CD4-positive, CD25-positive, alpha-beta regulatory T cell (primary cell): ENCODE measurements around the gene ADORA2B. TPM values are rescaled to one million over a fixed set of nuclear protein-coding genes. Genes with fewer than 3 reads are reported as not detected.

Source experiments
- ATAC-seq, 2 donors: fragments of 150-1000 bp; cut with Tn5 transposase; one replicate each; pipeline ENCODE4 v1.10.0; 2021; ENCODE audit warnings: low read depth in 2 of 2, moderate number of reproducible peaks in 2 of 2, moderate library complexity in 1 of 2
- DNase-seq, 3 donors: peaks; one replicate each; pipeline versions ENCODE4 v3.0.0 to v3.0.0-alpha.2; 2012 to 2022; ENCODE audit warnings: mixed read lengths in 1 of 3
- H3K27ac ChIP-seq: one replicate; pipeline ENCODE4 v1.7.0; 2013; ENCODE audit warnings: mild to moderate bottlenecking, low read length; ENCODE audit not compliant: insufficient read depth, poor library complexity, severe bottlenecking
- H3K27me3 ChIP-seq: one replicate; pipeline ENCODE4 v1.7.0; 2013; ENCODE audit warnings: low read length; ENCODE audit not compliant: control insufficient read depth, insufficient read depth
- H3K36me3 ChIP-seq: one replicate; pipeline ENCODE4 v1.7.0; 2013; ENCODE audit warnings: mild to moderate bottlenecking, low read length, moderate library complexity; ENCODE audit not compliant: control insufficient read depth, insufficient read depth
- H3K4me1 ChIP-seq: 2 replicates; pipeline ENCODE4 v1.7.0; 2013; ENCODE audit warnings: mild to moderate bottlenecking, low read length; ENCODE audit not compliant: insufficient read depth, control insufficient read depth, poor library complexity, severe bottlenecking
- H3K4me3 ChIP-seq: one replicate; pipeline ENCODE4 v1.7.0; 2013; ENCODE audit warnings: low read depth, mild to moderate bottlenecking, low read length, moderate library complexity
- H3K9me3 ChIP-seq, 2 experiments: 1 replicate in 1 of 2; 2 replicates in 1 of 2; pipeline ENCODE4 v1.7.0; 2013; ENCODE audit warnings: low read length in 2 of 2, mild to moderate bottlenecking in 1 of 2, moderate library complexity in 1 of 2; ENCODE audit not compliant: control insufficient read depth in 2 of 2
- H3K27ac Mint-ChIP-seq, 3 donors: one replicate each; pipeline ENCODE4 v1.8.0; 2020 to 2022; ENCODE audit warnings: mild to moderate bottlenecking in 3 of 3, mixed read lengths in 3 of 3, moderate library complexity in 2 of 3
- H3K27me3 Mint-ChIP-seq: one replicate; pipeline ENCODE4 v1.8.0; 2022; ENCODE audit warnings: mild to moderate bottlenecking, mixed read lengths
- H3K36me3 Mint-ChIP-seq: one replicate; pipeline ENCODE4 v1.8.0; 2020; ENCODE audit warnings: mixed read lengths
- H3K4me1 Mint-ChIP-seq, 4 donors: one replicate each; pipeline ENCODE4 v1.8.0; 2020 to 2022; ENCODE audit warnings: mixed read lengths in 4 of 4, mild to moderate bottlenecking in 1 of 4
- H3K4me3 Mint-ChIP-seq, 4 donors: one replicate each; pipeline ENCODE4 v1.8.0; 2020 to 2022; ENCODE audit warnings: mild to moderate bottlenecking in 4 of 4, mixed read lengths in 4 of 4, moderate library complexity in 3 of 4
- H3K9me3 Mint-ChIP-seq, 7 donors: one replicate each; pipeline ENCODE4 v1.8.0; 2020 to 2022; ENCODE audit warnings: mixed read lengths in 7 of 7, mild to moderate bottlenecking in 3 of 7, moderate library complexity in 2 of 7
- polyA plus RNA-seq, 4 donors: library from polyadenylated mRNA; unstranded; fragments of 300-500 nt; fragmentation: Illumina TruSeq; gene quantifications; one replicate each; pipeline ENCODE4 v1.2.3, GENCODE V29; 2021
- total RNA-seq: library from RNA; stranded (reverse); gene quantifications from one replicate; pipeline ENCODE4 v1.2.3, GENCODE V29; 2022

The ADORA2B gene
- total and polyA plus RNA-seq, 5 donors from 2014 or later = 0.18 to 0.99 (median 0.39) TPM; not detected in 2

GRCh38 chr17:15947976-15948752 is 3.2 kb downstream of the ADORA2B start:
- DNase-seq (no peak), ATAC-seq (no peak)
- H3K27ac ChIP-seq = no peak overlapping the region
- H3K4me1 ChIP-seq = peaks cover 16% of the 10 kb centered on the region
- H3K4me3 Mint-ChIP-seq = no peak overlapping the region
- peaks cover 0 to 10% (median 2%) of the 10 kb centered on the region in 4 donors for H3K4me1 Mint-ChIP-seq
- H3K27me3 Mint-ChIP-seq = peaks cover 55% of the 10 kb centered on the region
- H3K27ac Mint-ChIP-seq = no peak overlapping the region
- H3K4me3 ChIP-seq = no peak overlapping the region
- H3K9me3 ChIP-seq = no peaks in the 10 kb centered on the region
- H3K36me3 ChIP-seq = no peaks in the 10 kb centered on the region
- H3K9me3 Mint-ChIP-seq = no peaks in the 10 kb centered on the region
- H3K27me3 ChIP-seq = peaks cover 12% of the 10 kb centered on the region
- no peaks in the 10 kb centered on the region for H3K36me3 Mint-ChIP-seq

GRCh38 chr17:15951368-15952047 is 6.6 kb downstream of the ADORA2B start:
- Histone ChIP-seq H3K36me3 (no peaks in the 10 kb centered on the region), H3K27me3 (peaks cover 9% of the 10 kb centered on the region), H3K9me3 (no peaks in the 10 kb centered on the region), H3K27ac (no peak overlapping the region), H3K4me3 (no peak overlapping the region), H3K4me1 (no peaks in the 10 kb centered on the region)
- no peaks in the 10 kb centered on the region for H3K9me3 Mint-ChIP-seq
- H3K27ac Mint-ChIP-seq = no peak overlapping the region
- ATAC-seq (no peak), DNase-seq (no peak)
- no peaks in the 10 kb centered on the region for H3K36me3 Mint-ChIP-seq
- H3K4me1 Mint-ChIP-seq = no peaks in the 10 kb centered on the region
- H3K4me3 Mint-ChIP-seq = no peak overlapping the region
- H3K27me3 Mint-ChIP-seq = peaks cover 58% of the 10 kb centered on the region

- Mint-ChIP-seq H3K4me1 (peaks cover 0 to 2% (median 0%) of the 10 kb centered on the region in 4 donors), H3K36me3 (no peaks in the 10 kb centered on the region), H3K27ac (no peak overlapping the region), H3K27me3 (peaks cover 52% of the 10 kb centered on the region), H3K4me3 (no peak overlapping the region), H3K9me3 (no peaks in the 10 kb centered on the region)
- Histone ChIP-seq H3K27me3 (peaks cover 6% of the 10 kb centered on the region), H3K4me1 (no peaks in the 10 kb centered on the region), H3K9me3 (no peaks in the 10 kb centered on the region), H3K27ac (no peak overlapping the region), H3K36me3 (no peaks in the 10 kb centered on the region), H3K4me3 (no peak overlapping the region)
- ATAC-seq (no peak), DNase-seq (no peak)
Measured at GRCh38 chr17:15952048-15952532, 7.2 kb downstream of the ADORA2B start.

- H3K27me3 Mint-ChIP-seq = peaks cover 41% of the 10 kb centered on the region
- no peak overlapping the region for H3K4me3 Mint-ChIP-seq
- no peaks in the 10 kb centered on the region for H3K9me3 ChIP-seq
- H3K9me3 Mint-ChIP-seq = no peaks in the 10 kb centered on the region
- H3K36me3 ChIP-seq = no peaks in the 10 kb centered on the region
- H3K27ac ChIP-seq = no peak overlapping the region
- peaks cover 1% of the 10 kb centered on the region for H3K36me3 Mint-ChIP-seq
- DNase-seq = no peak
- peaks cover 0 to 6% (median under 1%) of the 10 kb centered on the region in 4 donors for H3K4me1 Mint-ChIP-seq
- H3K4me1 ChIP-seq = no peaks in the 10 kb centered on the region
- peak overlapping the region in 1 of 3 donors; percentile 67 for H3K27ac Mint-ChIP-seq
- ATAC-seq = no peak
- H3K27me3 ChIP-seq = peaks cover 6% of the 10 kb centered on the region
- no peak overlapping the region for H3K4me3 ChIP-seq
Measured at GRCh38 chr17:15952916-15953790, 8.2 kb downstream of the ADORA2B start.

- H3K36me3 ChIP-seq = no peaks in the 10 kb centered on the region
- H3K9me3 Mint-ChIP-seq = no peaks in the 10 kb centered on the region
Measured at GRCh38 chr17:15954222-15954621, 9.3 kb downstream of the ADORA2B start.

GRCh38 chr17:15955793-15956541 is 11.0 kb downstream of the ADORA2B start:
- no peaks in the 10 kb centered on the region for H3K9me3 ChIP-seq
- peaks cover 6% of the 10 kb centered on the region for H3K27me3 ChIP-seq
- DNase-seq = no peak
- no peaks in the 10 kb centered on the region for H3K36me3 ChIP-seq
- H3K36me3 Mint-ChIP-seq = peaks cover 4% of the 10 kb centered on the region
- H3K9me3 Mint-ChIP-seq = no peaks in the 10 kb centered on the region
- no peak overlapping the region for H3K4me3 ChIP-seq
- H3K27ac ChIP-seq = no peak overlapping the region
- H3K4me3 Mint-ChIP-seq = no peak overlapping the region
- peaks cover 5 to 22% (median 14%) of the 10 kb centered on the region in 4 donors for H3K4me1 Mint-ChIP-seq
- H3K4me1 ChIP-seq = peaks cover 8% of the 10 kb centered on the region
- peak overlapping the region in 1 of 3 donors; percentile 27 for H3K27ac Mint-ChIP-seq
- peaks cover 45% of the 10 kb centered on the region for H3K27me3 Mint-ChIP-seq
- no peak for ATAC-seq

More at GRCh38 chr17:15954222-15954621, 9.3 kb downstream of the ADORA2B start:
- H3K9me3 ChIP-seq = no peaks in the 10 kb centered on the region
- H3K27ac Mint-ChIP-seq = no peak overlapping the region
- no peak overlapping the region for H3K4me3 Mint-ChIP-seq
- H3K27me3 Mint-ChIP-seq = peaks cover 49% of the 10 kb centered on the region
- DNase-seq (no peak), ATAC-seq (no peak)
- peaks cover 5 to 15% (median 9%) of the 10 kb centered on the region in 4 donors for H3K4me1 Mint-ChIP-seq
- no peak overlapping the region for H3K27ac ChIP-seq
- H3K36me3 Mint-ChIP-seq = peaks cover 4% of the 10 kb centered on the region
- H3K4me3 ChIP-seq = no peak overlapping the region
- H3K4me1 ChIP-seq = peaks cover 7% of the 10 kb centered on the region
- H3K27me3 ChIP-seq = peaks cover 6% of the 10 kb centered on the region

GRCh38 chr17:15957206-15957605 is 12.3 kb downstream of the ADORA2B start:
- H3K27me3 Mint-ChIP-seq = peaks cover 43% of the 10 kb centered on the region
- no peak overlapping the region for H3K27ac ChIP-seq
- ATAC-seq (no peak), DNase-seq (peak in 1 of 3 donors; percentile 36)
- H3K36me3 Mint-ChIP-seq = peaks cover 4% of the 10 kb centered on the region
- no peaks in the 10 kb centered on the region for H3K9me3 Mint-ChIP-seq
- H3K27ac Mint-ChIP-seq = no peak overlapping the region
- H3K4me1 ChIP-seq = peaks cover 8% of the 10 kb centered on the region
- H3K4me3 ChIP-seq = no peak overlapping the region
- no peaks in the 10 kb centered on the region for H3K9me3 ChIP-seq
- H3K4me1 Mint-ChIP-seq = peaks cover 5 to 22% (median 14%) of the 10 kb centered on the region in 4 donors
- H3K36me3 ChIP-seq = no peaks in the 10 kb centered on the region
- peaks cover 9% of the 10 kb centered on the region for H3K27me3 ChIP-seq
- H3K4me3 Mint-ChIP-seq = no peak overlapping the region
